WERI-Rb-1 (cell line): ENCODE data around the gene NACC2.

Experiments used
- DNase-seq: peaks from one replicate; pipeline ENCODE4 v3.0.0-alpha.2; 2020
- H3K27ac ChIP-seq: fragments of 250-450 bp; sonication (Bioruptor Pico); 2 replicates; pipeline ENCODE4 v1.5.1; 2020; ENCODE audit warnings: mild to moderate bottlenecking, moderate library complexity
- H3K27me3 ChIP-seq: fragments of 250-450 bp; sonication (Bioruptor Pico); 2 replicates; pipeline ENCODE4 v1.5.1; 2021; ENCODE audit warnings: mild to moderate bottlenecking, low read depth, moderate library complexity; ENCODE audit not compliant: insufficient read depth, severe bottlenecking
- H3K36me3 ChIP-seq: fragments of 250-450 bp; sonication (Bioruptor Pico); 2 replicates; pipeline ENCODE4 v1.5.1; 2020; ENCODE audit warnings: mild to moderate bottlenecking, moderate library complexity
- H3K4me3 ChIP-seq: 2 replicates; pipeline ENCODE4 v1.5.1; 2011; ENCODE audit warnings: low read depth, mild to moderate bottlenecking, control low read depth, low read length
- H3K9me3 ChIP-seq: fragments of 250-450 bp; sonication (Bioruptor Pico); 2 replicates; pipeline ENCODE4 v1.5.1; 2021; ENCODE audit warnings: mild to moderate bottlenecking, moderate library complexity; ENCODE audit not compliant: severe bottlenecking
- CTCF ChIP-seq: IDR thresholded peaks from 2 replicates; pipeline ENCODE4 v1.5.1; 2011; ENCODE audit warnings: low read depth, mild to moderate bottlenecking, control low read depth, inconsistent platforms, low read length

NACC2 gene

GRCh38 chr9:136012651-136013050 is 82.4 kb downstream of the NACC2 start:
- TF ChIP-seq CTCF, result no peak
- H3K27me3 ChIP-seq, result no peaks in the 10 kb centered on the region
- H3K9me3 ChIP-seq, result no peaks in the 10 kb centered on the region
- no peak for DNase-seq
- H3K4me3 ChIP-seq, result no peak overlapping the region
- H3K27ac ChIP-seq, result no peak overlapping the region
- H3K36me3 ChIP-seq, result no peaks in the 10 kb centered on the region

DNA sequence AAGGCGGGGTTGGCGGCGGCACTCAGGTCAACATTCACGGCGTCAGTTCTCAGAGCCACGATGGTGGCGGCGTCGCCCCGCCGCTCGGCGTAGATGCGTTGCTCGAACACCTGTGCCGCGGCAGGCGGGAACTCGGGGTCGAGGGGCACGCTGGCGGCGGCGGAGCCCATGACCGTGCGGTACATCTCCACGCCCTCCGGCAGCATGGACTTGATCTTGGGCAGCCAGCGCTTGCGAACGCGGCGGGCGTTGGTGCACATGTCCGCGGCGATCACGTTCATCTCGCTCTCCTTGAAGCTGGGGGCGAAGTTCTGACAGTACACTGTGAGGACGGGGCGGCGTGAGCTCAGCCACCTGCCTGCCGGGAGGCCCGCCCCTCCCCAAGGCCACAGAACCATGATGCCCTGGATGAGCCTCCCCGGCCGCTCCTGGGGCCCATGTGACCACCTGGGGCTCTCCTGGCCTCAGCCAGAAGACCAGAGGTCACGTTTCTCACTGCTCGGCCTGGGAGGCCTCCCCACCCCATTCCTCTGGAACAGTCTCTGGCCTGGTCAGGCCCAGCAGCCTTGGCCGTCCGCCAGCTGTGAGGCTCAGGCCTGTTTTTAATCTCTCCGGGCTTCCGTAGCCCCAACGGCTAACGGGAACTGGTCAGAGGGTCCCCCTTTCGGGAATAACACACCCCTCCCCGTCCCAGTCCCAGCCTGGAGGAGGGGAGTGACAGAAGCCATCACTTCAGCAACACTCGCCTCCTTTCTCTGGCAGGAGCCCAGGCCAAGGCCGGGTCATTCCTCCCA is 83.2 kb downstream of the NACC2 start:
- H3K27me3 ChIP-seq, result no peaks in the 10 kb centered on the region
- H3K27ac ChIP-seq, result no peak overlapping the region
- H3K4me3 ChIP-seq, result no peak overlapping the region
- DNase-seq, result no peak
- no peaks in the 10 kb centered on the region for H3K36me3 ChIP-seq
- no peaks in the 10 kb centered on the region for H3K9me3 ChIP-seq
- no peak for TF ChIP-seq CTCF

DNA sequence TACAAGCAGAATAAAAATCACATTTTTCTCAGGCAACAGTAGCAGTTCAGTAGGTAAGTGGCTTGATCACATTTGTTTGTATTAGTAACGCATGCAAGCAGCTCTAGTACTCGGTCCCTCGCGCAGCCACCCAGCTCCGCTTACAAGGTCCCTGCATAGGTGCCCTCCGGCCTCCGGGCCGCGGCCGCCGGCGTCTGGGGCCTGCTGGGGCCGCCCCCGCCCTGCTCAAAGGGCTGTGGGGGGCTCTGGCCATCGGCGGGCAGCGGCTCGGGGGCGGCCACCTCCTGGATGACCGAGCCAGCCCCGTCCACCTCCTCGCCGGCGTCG is 83.8 kb downstream of the NACC2 start:
- Histone ChIP-seq H3K27ac (no peak overlapping the region), H3K4me3 (no peak overlapping the region), H3K36me3 (no peaks in the 10 kb centered on the region), H3K27me3 (no peaks in the 10 kb centered on the region), H3K9me3 (no peaks in the 10 kb centered on the region)
- no peak for TF ChIP-seq CTCF
- DNase-seq, result no peak

DNA sequence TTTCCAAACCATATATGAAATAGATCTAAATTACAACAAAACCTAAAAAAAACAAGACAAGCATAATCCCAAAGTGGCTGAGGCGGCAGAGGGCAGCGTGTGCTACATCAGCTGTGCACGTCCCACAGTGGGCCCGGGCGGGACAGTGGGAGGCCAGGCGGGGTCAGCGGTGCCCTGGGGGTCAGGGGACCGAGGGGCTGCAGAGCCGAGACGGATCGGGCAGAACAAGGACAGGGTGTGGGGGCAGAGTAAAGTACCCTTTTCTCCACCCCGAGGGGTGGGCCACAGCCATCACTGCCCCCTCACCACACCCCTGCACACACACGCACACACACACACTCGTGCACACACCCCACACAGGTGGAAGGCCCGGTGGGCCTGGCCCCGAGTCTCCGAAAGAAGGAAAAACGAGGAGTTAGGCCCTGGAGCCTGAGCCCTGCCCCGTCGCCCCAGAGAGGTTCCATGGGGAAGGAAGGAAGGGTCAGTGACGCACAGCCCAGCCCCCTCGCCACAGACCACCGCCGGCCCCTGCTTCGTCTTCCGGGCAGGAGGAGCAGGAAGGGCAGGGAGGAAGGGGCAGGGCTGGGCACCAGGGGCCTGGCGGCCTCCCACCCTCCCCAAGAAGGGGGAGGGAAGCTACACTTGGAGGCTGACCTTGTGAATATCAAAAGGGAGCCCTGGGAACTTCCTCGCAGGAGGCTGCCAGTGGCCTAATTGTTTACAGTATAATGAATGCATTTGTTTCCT is 84.3 kb downstream of the NACC2 start:
- no peak for DNase-seq
- Histone ChIP-seq H3K27ac (no peak overlapping the region), H3K4me3 (no peak overlapping the region), H3K36me3 (no peaks in the 10 kb centered on the region), H3K27me3 (no peaks in the 10 kb centered on the region), H3K9me3 (no peaks in the 10 kb centered on the region)
- no peak for TF ChIP-seq CTCF

DNA sequence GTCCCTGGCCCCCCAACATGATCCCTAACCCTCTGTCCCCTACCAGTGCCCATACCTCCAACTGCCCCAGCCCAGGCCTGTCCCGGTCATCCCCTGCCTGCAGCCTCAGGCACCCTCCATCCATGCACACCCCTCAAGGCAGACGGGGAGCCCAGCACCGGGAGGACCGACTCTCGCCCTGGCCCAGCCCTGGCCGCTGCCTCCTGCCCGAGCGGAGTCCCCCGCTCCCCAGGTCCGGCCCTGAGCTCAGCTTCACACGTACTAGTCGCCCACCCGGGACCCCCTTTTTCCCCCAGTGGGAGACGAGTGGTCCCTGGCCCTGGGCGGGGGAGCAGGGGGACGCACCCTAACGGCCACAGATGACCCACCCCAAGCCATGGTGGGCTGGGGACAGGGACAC is 84.9 kb downstream of the NACC2 start:
- Histone ChIP-seq H3K27me3 (no peaks in the 10 kb centered on the region), H3K36me3 (no peaks in the 10 kb centered on the region)

More for the DNA sequence above, 84.9 kb downstream of the NACC2 start:
- no peak for TF ChIP-seq CTCF
- Histone ChIP-seq H3K9me3 (no peaks in the 10 kb centered on the region), H3K4me3 (no peak overlapping the region), H3K27ac (no peak overlapping the region)
- DNase-seq, result no peak
